ENCODE measurements around the gene POLD1. TPM values are rescaled to one million over a fixed set of nuclear protein-coding genes. Genes with fewer than 3 reads are reported as not detected.

The POLD1 gene
- total and polyA plus RNA-seq, 2 donors (not counting 3 experiments of a cell fraction or from before 2014, with no cell fraction given), result 40.9 to 63.9 TPM

DNA sequence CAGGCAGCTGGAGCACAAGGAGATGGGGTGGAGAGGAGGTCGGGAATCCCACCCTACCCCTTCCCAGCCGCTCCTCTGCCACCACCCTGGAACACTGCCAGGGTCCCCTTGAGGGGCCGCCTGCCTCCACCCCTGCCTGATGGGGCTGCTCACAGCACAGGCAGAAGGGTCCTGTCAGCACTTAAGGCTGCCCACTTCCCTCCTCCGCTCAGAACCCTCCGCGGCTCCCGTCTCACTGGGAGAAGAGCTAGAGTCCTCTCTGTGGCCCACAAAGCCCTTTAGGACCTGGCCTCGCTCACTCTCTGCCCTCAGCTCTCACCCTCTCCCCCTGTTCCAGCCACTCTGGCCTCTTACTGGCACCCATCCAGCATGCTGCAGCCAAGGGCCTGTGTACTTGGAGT lies 3.4 kb upstream of the POLD1 start:
- no peaks in the 10 kb centered on the region for H4K20me1 ChIP-seq (replicated peaks; ENCODE audit: control insufficient read depth, extremely low read depth, insufficient read depth, low read length)
- POLR2A ChIA-PET, result no interaction called here
- intact Hi-C loops (cut with micrococcal nuclease) (no loop called here), dilution Hi-C loops (cut with MboI; ENCODE audit: extremely low pct_ligation_motif_present, low sequenced_read_pairs) (no loop called here)
- no TSS peak for BruUV-seq (replicated peaks)
- FAIRE-seq (no peak), DNase-seq (ENCODE audit: low read depth, low spot score) (no peak)
- no peak overlapping the region for H2AFZ ChIP-seq (ENCODE audit: low read depth, low read length)
- TF ChIP-seq FOS (IDR thresholded peaks at IDR 0.05; ENCODE audit: borderline replicate concordance, insufficient read depth, low read length) (no peak), JUN (IDR thresholded peaks at IDR 0.05; ENCODE audit: borderline replicate concordance, insufficient read depth, insufficient read length, low read depth) (no peak), GATA2 (IDR thresholded peaks at IDR 0.05; ENCODE audit: insufficient read depth, insufficient read length, low read depth, low read length) (no peak), EZH2 (IDR thresholded peaks at IDR 0.05; ENCODE audit: borderline replicate concordance, low read depth, low read length, severe bottlenecking) (no peak), MYC (IDR thresholded peaks at IDR 0.05; ENCODE audit: low read depth, low read length) (no peak), POLR2A (IDR thresholded peaks at IDR 0.05; ENCODE audit: low read depth, low read length) (no peak), POLR2AphosphoS5 (IDR thresholded peaks at IDR 0.05; ENCODE audit: insufficient read depth, low read depth, low read length) (no peak)
- TF ChIP-seq, protein P1, sequence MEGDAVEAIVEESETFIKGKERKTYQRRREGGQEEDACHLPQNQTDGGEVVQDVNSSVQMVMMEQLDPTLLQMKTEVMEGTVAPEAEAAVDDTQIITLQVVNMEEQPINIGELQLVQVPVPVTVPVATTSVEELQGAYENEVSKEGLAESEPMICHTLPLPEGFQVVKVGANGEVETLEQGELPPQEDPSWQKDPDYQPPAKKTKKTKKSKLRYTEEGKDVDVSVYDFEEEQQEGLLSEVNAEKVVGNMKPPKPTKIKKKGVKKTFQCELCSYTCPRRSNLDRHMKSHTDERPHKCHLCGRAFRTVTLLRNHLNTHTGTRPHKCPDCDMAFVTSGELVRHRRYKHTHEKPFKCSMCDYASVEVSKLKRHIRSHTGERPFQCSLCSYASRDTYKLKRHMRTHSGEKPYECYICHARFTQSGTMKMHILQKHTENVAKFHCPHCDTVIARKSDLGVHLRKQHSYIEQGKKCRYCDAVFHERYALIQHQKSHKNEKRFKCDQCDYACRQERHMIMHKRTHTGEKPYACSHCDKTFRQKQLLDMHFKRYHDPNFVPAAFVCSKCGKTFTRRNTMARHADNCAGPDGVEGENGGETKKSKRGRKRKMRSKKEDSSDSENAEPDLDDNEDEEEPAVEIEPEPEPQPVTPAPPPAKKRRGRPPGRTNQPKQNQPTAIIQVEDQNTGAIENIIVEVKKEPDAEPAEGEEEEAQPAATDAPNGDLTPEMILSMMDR (IDR thresholded peaks at IDR 0.05; ENCODE audit: extremely low read depth in 1 of 2, insufficient read depth in 1 of 2, low read depth in 1 of 2, low read length in 2 of 2), result no peak
- TF ChIP-seq, protein P2, sequence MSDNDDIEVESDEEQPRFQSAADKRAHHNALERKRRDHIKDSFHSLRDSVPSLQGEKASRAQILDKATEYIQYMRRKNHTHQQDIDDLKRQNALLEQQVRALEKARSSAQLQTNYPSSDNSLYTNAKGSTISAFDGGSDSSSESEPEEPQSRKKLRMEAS (IDR thresholded peaks at IDR 0.05; ENCODE audit: insufficient read depth, insufficient read length), result no peak
- peaks cover 15% of the 10 kb centered on the region for H3K4me1 ChIP-seq (ENCODE audit: control insufficient read depth, extremely low read depth, insufficient read depth, low read length)
- peaks cover 6 to 36% of the 10 kb centered on the region in 2 experiments for H3K36me3 ChIP-seq (ENCODE audit: control insufficient read depth in 2 of 2, extremely low read depth in 1 of 2, insufficient read depth in 2 of 2, low read length in 2 of 2)
- CTCF ChIA-PET, result interaction anchor here (2.5 kb wide), 1 partner anchor 12 kb away, joined by 6 read pairs; no protein-coding TSS in a partner anchor
- no peaks in the 10 kb centered on the region for H3K9me1 ChIP-seq (replicated peaks; ENCODE audit: control insufficient read depth, extremely low read depth, insufficient read depth, low read length)
- no peak overlapping the region for H3K9ac ChIP-seq (replicated peaks; ENCODE audit: extremely low read depth, insufficient read depth, low read length)
- H3K4me2 ChIP-seq (ENCODE audit: insufficient read depth, low read length), result no peak overlapping the region
- no peak overlapping the region for H3K27ac ChIP-seq (ENCODE audit: insufficient read depth, low read depth, low read length)
- H3K4me3 ChIP-seq (replicated peaks in 1 of 3; ENCODE audit: insufficient read depth in 1 of 3, low read depth in 1 of 3, low read length in 3 of 3), result no peak overlapping the region
- H3K79me2 ChIP-seq (ENCODE audit: control insufficient read depth, insufficient read depth, low read length), result peaks cover 14% of the 10 kb centered on the region
- no peaks in the 10 kb centered on the region for H3K27me3 ChIP-seq (ENCODE audit: control insufficient read depth in 2 of 2, insufficient read depth in 2 of 2, low read length in 2 of 2)
- no peaks in the 10 kb centered on the region for H3K9me3 ChIP-seq (replicated peaks; ENCODE audit: control insufficient read depth, insufficient read depth, low read length)
